ENCODE data around the gene PAPPA2. TPM values are rescaled to one million over a fixed set of nuclear protein-coding genes. Genes with fewer than 3 reads are reported as not detected.

The PAPPA2 gene
- total and polyA plus RNA-seq, 10 of the 15 experiments (the other 5 are each of a cell fraction or from before 2014, with no cell fraction given), result under 0.01 to 0.06 (median 0.03) TPM; not detected in 7

DNA sequence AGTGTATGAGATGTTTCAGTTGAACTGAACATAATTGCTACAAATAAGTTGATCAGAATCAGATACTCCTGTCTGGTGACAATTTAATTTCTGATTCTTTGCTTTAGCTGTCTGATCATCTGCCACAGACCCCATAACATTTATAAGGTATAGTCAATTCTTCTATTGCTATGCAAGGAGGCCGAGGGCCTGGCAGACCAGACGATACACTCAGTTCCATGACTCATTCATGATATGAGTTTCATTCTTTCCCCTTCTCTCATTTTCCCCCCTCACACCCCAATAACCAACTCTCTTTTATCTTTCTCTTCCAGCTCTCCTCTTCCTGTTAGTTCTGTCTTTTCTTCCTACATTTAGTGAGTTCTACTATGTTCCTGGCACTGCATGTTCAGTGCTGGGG lies 236.8 kb downstream of the PAPPA2 start (continued):
- TF ChIP-seq, protein P1, sequence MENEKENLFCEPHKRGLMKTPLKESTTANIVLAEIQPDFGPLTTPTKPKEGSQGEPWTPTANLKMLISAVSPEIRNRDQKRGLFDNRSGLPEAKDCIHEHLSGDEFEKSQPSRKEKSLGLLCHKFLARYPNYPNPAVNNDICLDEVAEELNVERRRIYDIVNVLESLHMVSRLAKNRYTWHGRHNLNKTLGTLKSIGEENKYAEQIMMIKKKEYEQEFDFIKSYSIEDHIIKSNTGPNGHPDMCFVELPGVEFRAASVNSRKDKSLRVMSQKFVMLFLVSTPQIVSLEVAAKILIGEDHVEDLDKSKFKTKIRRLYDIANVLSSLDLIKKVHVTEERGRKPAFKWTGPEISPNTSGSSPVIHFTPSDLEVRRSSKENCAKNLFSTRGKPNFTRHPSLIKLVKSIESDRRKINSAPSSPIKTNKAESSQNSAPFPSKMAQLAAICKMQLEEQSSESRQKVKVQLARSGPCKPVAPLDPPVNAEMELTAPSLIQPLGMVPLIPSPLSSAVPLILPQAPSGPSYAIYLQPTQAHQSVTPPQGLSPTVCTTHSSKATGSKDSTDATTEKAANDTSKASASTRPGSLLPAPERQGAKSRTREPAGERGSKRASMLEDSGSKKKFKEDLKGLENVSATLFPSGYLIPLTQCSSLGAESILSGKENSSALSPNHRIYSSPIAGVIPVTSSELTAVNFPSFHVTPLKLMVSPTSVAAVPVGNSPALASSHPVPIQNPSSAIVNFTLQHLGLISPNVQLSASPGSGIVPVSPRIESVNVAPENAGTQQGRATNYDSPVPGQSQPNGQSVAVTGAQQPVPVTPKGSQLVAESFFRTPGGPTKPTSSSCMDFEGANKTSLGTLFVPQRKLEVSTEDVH (IDR thresholded peaks at IDR 0.05; ENCODE audit: low read depth, partially characterized antibody), result no peak
- TF ChIP-seq, protein P2, sequence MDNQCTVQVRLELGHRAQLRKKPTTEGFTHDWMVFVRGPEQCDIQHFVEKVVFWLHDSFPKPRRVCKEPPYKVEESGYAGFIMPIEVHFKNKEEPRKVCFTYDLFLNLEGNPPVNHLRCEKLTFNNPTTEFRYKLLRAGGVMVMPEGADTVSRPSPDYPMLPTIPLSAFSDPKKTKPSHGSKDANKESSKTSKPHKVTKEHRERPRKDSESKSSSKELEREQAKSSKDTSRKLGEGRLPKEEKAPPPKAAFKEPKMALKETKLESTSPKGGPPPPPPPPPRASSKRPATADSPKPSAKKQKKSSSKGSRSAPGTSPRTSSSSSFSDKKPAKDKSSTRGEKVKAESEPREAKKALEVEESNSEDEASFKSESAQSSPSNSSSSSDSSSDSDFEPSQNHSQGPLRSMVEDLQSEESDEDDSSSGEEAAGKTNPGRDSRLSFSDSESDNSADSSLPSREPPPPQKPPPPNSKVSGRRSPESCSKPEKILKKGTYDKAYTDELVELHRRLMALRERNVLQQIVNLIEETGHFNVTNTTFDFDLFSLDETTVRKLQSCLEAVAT (IDR thresholded peaks at IDR 0.05), result no peak

DNA sequence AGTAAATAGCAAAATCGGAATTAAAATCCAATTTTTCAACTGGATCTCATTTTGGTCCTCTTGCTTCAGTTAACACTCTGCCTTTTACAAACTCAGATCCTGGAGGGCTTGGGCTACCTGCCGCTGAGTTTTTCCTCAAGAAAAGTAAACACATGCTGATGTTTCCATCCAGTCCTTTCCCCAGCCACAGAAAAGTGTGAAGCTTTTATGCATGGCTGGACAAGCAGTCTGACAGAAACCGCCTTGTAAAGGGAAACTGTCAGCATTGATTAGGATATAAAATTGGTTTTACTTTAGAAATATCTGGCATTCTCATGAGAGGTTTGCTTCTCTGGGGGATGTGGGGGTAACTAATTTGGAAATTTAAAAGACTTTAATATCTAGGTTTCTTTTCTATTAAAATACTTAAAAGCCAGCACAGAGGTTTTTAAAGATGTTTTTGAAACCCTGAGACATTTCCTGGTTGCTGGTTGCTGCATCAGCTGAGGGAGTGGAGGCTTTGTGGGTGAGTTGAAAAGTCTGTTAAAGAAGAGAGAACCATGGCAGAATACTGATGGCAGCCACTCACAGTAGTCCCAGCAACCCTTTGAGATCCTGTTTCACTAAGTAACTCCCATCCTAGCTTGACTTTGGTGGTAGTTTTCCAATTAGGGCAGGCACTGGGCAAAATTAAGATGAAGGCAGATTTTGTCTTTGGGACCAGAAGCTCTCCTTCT lies 238.3 kb downstream of the PAPPA2 start:
- FAIRE-seq (no peak), ATAC-seq (no peak), DNase-seq (ENCODE audit: low read depth, low spot score) (no peak)
- Histone ChIP-seq H3K9ac (ENCODE audit: control insufficient read depth, insufficient read depth, low read length) (no peak overlapping the region), H3K36me3 (ENCODE audit: control insufficient read depth in 2 of 2, insufficient read depth in 2 of 2, low read length in 1 of 2) (no peaks in the 10 kb centered on the region), H2AFZ (ENCODE audit: control insufficient read depth, low read depth, low read length) (no peak overlapping the region), H3K4me2 (ENCODE audit: control insufficient read depth, insufficient read depth) (no peak overlapping the region), H3K27me3 (replicated peaks in 1 of 2; ENCODE audit: control insufficient read depth in 2 of 2, insufficient read depth in 2 of 2, low read length in 1 of 2) (no peaks in the 10 kb centered on the region; a peak in 2 of 4 replicates), H3K9me3 (replicated peaks; ENCODE audit: control insufficient read depth, insufficient read depth, low read length) (no peaks in the 10 kb centered on the region), H3K27ac (ENCODE audit: control insufficient read depth, insufficient read depth) (no peak overlapping the region), H3K79me2 (ENCODE audit: control insufficient read depth, insufficient read depth, low read length) (no peaks in the 10 kb centered on the region), H4K20me1 (ENCODE audit: control insufficient read depth, insufficient read depth) (no peaks in the 10 kb centered on the region), H3K4me1 (ENCODE audit: control insufficient read depth, insufficient read depth, low read length) (no peaks in the 10 kb centered on the region), H3K4me3 (no peak overlapping the region)
- 26% methylated on average over 3 of the region's 3 CpGs for WGBS (ENCODE audit: insufficient coverage, insufficient replicate concordance, low lambda C conversion rate, missing lambda C conversion rate)
- no TSS peak for BruUV-seq (replicated peaks)
- in situ Hi-C loops (cut with MboI) (no loop called here), intact Hi-C loops (cut with micrococcal nuclease; ENCODE audit: unreplicated experiment) (no loop called here)
- CTCF ChIA-PET, result no interaction called here
- RAD21 ChIA-PET (ENCODE audit: unreplicated experiment), result no interaction called here
- SMC1A ChIA-PET (ENCODE audit: uncharacterized antibody, unreplicated experiment), result interaction anchor here (2.4 kb wide), 1 partner anchor 10 kb away, joined by 7 read pairs; no protein-coding TSS in a partner anchor
- POLR2A ChIA-PET, result interaction anchor here (0.6 kb wide), 1 partner anchor 232 kb away, joined by 3 read pairs; no protein-coding TSS in a partner anchor
- TF ChIP-seq IRF4 (IDR thresholded peaks at IDR 0.05; ENCODE audit: low read depth, low read length) (no peak), ZNF274 (IDR thresholded peaks at IDR 0.05; ENCODE audit: insufficient read depth, insufficient read length) (no peak), FOXK2 (IDR thresholded peaks at IDR 0.05) (no peak), RFX5 (IDR thresholded peaks at IDR 0.05; ENCODE audit: low read depth, low read length) (no peak), IKZF1 (conservative IDR thresholded peaks at IDR 0.05) (no peak), POLR2AphosphoS5 (IDR thresholded peaks at IDR 0.05; ENCODE audit: low read length) (no peak), SREBF2 (IDR thresholded peaks at IDR 0.05; ENCODE audit: low read length) (no peak), STAT3 (IDR thresholded peaks at IDR 0.05; ENCODE audit: low read depth, low read length) (no peak), EGR1 (IDR thresholded peaks at IDR 0.05; ENCODE audit: borderline replicate concordance in 1 of 2, low read depth in 2 of 2, low read length in 2 of 2) (no peak)
- TF ChIP-seq, protein P3, sequence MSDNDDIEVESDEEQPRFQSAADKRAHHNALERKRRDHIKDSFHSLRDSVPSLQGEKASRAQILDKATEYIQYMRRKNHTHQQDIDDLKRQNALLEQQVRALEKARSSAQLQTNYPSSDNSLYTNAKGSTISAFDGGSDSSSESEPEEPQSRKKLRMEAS (IDR thresholded peaks at IDR 0.05; ENCODE audit: low read depth, low read length), result no peak
- TF ChIP-seq, protein P4, sequence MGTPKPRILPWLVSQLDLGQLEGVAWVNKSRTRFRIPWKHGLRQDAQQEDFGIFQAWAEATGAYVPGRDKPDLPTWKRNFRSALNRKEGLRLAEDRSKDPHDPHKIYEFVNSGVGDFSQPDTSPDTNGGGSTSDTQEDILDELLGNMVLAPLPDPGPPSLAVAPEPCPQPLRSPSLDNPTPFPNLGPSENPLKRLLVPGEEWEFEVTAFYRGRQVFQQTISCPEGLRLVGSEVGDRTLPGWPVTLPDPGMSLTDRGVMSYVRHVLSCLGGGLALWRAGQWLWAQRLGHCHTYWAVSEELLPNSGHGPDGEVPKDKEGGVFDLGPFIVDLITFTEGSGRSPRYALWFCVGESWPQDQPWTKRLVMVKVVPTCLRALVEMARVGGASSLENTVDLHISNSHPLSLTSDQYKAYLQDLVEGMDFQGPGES (IDR thresholded peaks at IDR 0.05), result no peak
- TF ChIP-seq, protein P5, sequence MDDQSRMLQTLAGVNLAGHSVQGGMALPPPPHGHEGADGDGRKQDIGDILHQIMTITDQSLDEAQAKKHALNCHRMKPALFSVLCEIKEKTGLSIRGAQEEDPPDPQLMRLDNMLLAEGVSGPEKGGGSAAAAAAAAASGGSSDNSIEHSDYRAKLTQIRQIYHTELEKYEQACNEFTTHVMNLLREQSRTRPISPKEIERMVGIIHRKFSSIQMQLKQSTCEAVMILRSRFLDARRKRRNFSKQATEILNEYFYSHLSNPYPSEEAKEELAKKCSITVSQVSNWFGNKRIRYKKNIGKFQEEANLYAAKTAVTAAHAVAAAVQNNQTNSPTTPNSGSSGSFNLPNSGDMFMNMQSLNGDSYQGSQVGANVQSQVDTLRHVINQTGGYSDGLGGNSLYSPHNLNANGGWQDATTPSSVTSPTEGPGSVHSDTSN (IDR thresholded peaks at IDR 0.05; ENCODE audit: insufficient replicate concordance, low read depth, low read length), result no peak
